ENCODE measurements around the gene RASAL2.

DNA sequence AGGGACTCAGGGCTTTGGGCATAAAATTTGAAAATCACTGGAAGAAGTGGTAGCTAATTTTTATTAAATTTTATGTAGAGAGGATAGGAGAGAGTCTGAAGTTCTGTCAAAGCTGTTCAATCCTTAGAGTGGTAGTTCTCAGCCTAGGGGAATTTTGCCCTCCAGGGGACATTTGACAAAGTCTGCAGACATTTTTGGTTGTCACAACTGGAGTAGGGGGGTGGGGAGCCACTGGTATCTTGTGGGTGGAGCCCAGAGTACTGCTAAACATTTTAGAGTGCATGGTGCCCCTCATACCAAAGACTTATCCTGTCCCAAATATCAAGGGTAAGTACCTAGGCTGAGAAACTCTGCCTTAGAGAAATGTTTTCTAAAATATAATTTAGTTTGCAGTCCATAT lies 30.2 kb downstream of the RASAL2 start:
- TF ChIP-seq, protein P1, sequence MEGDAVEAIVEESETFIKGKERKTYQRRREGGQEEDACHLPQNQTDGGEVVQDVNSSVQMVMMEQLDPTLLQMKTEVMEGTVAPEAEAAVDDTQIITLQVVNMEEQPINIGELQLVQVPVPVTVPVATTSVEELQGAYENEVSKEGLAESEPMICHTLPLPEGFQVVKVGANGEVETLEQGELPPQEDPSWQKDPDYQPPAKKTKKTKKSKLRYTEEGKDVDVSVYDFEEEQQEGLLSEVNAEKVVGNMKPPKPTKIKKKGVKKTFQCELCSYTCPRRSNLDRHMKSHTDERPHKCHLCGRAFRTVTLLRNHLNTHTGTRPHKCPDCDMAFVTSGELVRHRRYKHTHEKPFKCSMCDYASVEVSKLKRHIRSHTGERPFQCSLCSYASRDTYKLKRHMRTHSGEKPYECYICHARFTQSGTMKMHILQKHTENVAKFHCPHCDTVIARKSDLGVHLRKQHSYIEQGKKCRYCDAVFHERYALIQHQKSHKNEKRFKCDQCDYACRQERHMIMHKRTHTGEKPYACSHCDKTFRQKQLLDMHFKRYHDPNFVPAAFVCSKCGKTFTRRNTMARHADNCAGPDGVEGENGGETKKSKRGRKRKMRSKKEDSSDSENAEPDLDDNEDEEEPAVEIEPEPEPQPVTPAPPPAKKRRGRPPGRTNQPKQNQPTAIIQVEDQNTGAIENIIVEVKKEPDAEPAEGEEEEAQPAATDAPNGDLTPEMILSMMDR (IDR thresholded peaks at IDR 0.05; ENCODE audit: insufficient read depth, low read depth, low read length) = no peak
- no peak for TF ChIP-seq EZH2 (IDR thresholded peaks at IDR 0.05; ENCODE audit: insufficient read depth, low read length)
